Vagina (tissue), 2 donors: ENCODE data around the gene WDFY3.
"Not testable (repeated sequence)": the region's sequence is repeated elsewhere in the genome, so short reads cannot be mapped to it uniquely, and the experiment has no call there.

Experiments
- CTCF ChIP-seq, 3 experiments: fragments of 450-650 bp in 2 of 3; fragments of 200-600 bp in 1 of 3; sonication (generic) in 1 of 3; IDR thresholded peaks; one replicate each; pipeline ENCODE4 v1.5.1; 2017 to 2019; ENCODE audit warnings: antibody characterized with exemption in 3 of 3, mild to moderate bottlenecking in 2 of 3, moderate library complexity in 2 of 3
- POLR2A ChIP-seq, 2 donors: fragments of 450-650 bp; IDR thresholded peaks; one replicate each; pipeline ENCODE4 v1.6.1; 2017; ENCODE audit warnings: antibody characterized with exemption in 2 of 2, mild to moderate bottlenecking in 2 of 2, moderate library complexity in 2 of 2

GRCh38 chr4:84806541-84806940 lies 159.9 kb downstream of the WDFY3 start:
- not testable (repeated sequence) for TF ChIP-seq CTCF, POLR2A (IDR thresholded peaks at IDR 0.05)
